GM19035 (cell line): Measurements from ENCODE around the gene RBP5.

Experiments used
- ATAC-seq: cut with Tn5 transposase; IDR thresholded peaks from one replicate; pipeline ENCODE4 v1.9.1; 2021; ENCODE audit not compliant: unreplicated experiment

Gene RBP5

GRCh38 chr12:7128681-7129286, at the start of gene RBP5:
Gene RBP5, minus strand, starts transcription at chr12:7128889. Its CDS starts 114 bp downstream, at chr12:7128775.
- no peak for ATAC-seq

- ATAC-seq, result no peak
Measured at GRCh38 chr12:7178481-7178880, 49.8 kb upstream of the RBP5 start.

- ATAC-seq, result no peak
Measured at GRCh38 chr12:7176595-7176994, 47.9 kb upstream of the RBP5 start.

GRCh38 chr12:7175493-7175892, 46.8 kb upstream of the RBP5 start:
- no peak for ATAC-seq

GRCh38 chr12:7171854-7172253, 43.2 kb upstream of the RBP5 start:
- ATAC-seq, result no peak

- no peak for ATAC-seq
Measured at GRCh38 chr12:7169951-7170350, 41.3 kb upstream of the RBP5 start.

- no peak for ATAC-seq
Measured at GRCh38 chr12:7162691-7163114, 34.0 kb upstream of the RBP5 start.

- ATAC-seq, result no peak
Measured at GRCh38 chr12:7161811-7162210, 33.1 kb upstream of the RBP5 start.

- no peak for ATAC-seq
Measured at GRCh38 chr12:7161327-7161726, 32.6 kb upstream of the RBP5 start.

GRCh38 chr12:7160183-7160582, 31.5 kb upstream of the RBP5 start:
- ATAC-seq, result no peak

- no peak for ATAC-seq
Measured at GRCh38 chr12:7158781-7159609, 30.3 kb upstream of the RBP5 start.

- no peak for ATAC-seq
Measured at GRCh38 chr12:7157391-7157790, 28.7 kb upstream of the RBP5 start.

GRCh38 chr12:7156259-7157197, 27.8 kb upstream of the RBP5 start:
- ATAC-seq, result no peak

- no peak for ATAC-seq
Measured at GRCh38 chr12:7155471-7156034, 26.9 kb upstream of the RBP5 start.

GRCh38 chr12:7154901-7155470, 26.3 kb upstream of the RBP5 start:
- ATAC-seq, result no peak

GRCh38 chr12:7154042-7154441, 25.4 kb upstream of the RBP5 start:
- ATAC-seq, result no peak

- ATAC-seq, result no peak
Measured at GRCh38 chr12:7152818-7153217, 24.1 kb upstream of the RBP5 start.

GRCh38 chr12:7151532-7151931, 22.8 kb upstream of the RBP5 start:
- ATAC-seq, result no peak

- ATAC-seq, result no peak
Measured at GRCh38 chr12:7150841-7151240, 22.2 kb upstream of the RBP5 start.

GRCh38 chr12:7150356-7150755, 21.7 kb upstream of the RBP5 start:
- no peak for ATAC-seq

- no peak for ATAC-seq
Measured at GRCh38 chr12:7146906-7147305, 18.2 kb upstream of the RBP5 start.
